Left ventricle myocardium superior (tissue), 1 donor: Measurements from ENCODE around the gene TNFSF12. TPM values are rescaled to one million over a fixed set of nuclear protein-coding genes. Genes with fewer than 3 reads are reported as not detected.

ENCODE experiments used
- total RNA-seq: library from RNA; stranded (reverse); fragmentation: NEBNext Ultra II Directional; extraction: Animal tissue kit (Norgen Biotek cat#: 25700); gene quantifications from one replicate; pipeline ENCODE4 v1.2.1, GENCODE V29; 2021
- donor health status: DM: no; HTN: yes; CAD: no; lungs with severe emphysema.

TNFSF12 gene
- total RNA-seq, 1 donor from 2014 or later: 36.9 TPM

Other genes with a start within 250 kb of the TNFSF12 start
- 311 TPM for gene EIF5A, start 241.4 kb upstream of the TNFSF12 start, total RNA-seq
- 75.0 TPM for gene GPS2, start 233.7 kb upstream of the TNFSF12 start, total RNA-seq
- gene NEURL4, start 219.7 kb upstream of the TNFSF12 start, total RNA-seq: 34.7 TPM
- 17.3 TPM for gene ACAP1, start 212.5 kb upstream of the TNFSF12 start, total RNA-seq
- 3.6 TPM for gene KCTD11, start 196.9 kb upstream of the TNFSF12 start, total RNA-seq
- gene TMEM95, start 193.9 kb upstream of the TNFSF12 start, total RNA-seq: not detected
- gene TNK1, start 168.0 kb upstream of the TNFSF12 start, total RNA-seq: 2.2 TPM
- 16.1 TPM for gene PLSCR3, start 154.5 kb upstream of the TNFSF12 start, total RNA-seq
- 53.5 TPM for gene TMEM256, start 145.0 kb upstream of the TNFSF12 start, total RNA-seq
- 6.5 TPM for gene NLGN2, start 141.2 kb upstream of the TNFSF12 start, total RNA-seq
- not detected for gene SPEM1, start 128.7 kb upstream of the TNFSF12 start, total RNA-seq
- gene SPEM2, start 123.4 kb upstream of the TNFSF12 start, total RNA-seq: not detected
- not detected for gene SPEM3, start 120.2 kb upstream of the TNFSF12 start, total RNA-seq
- 2.1 TPM for gene TMEM102, start 113.6 kb upstream of the TNFSF12 start, total RNA-seq
- 13.8 TPM for gene FGF11, start 109.5 kb upstream of the TNFSF12 start, total RNA-seq
- gene CHRNB1, start 104.0 kb upstream of the TNFSF12 start, total RNA-seq: 9.6 TPM
- gene ZBTB4, start 69.4 kb upstream of the TNFSF12 start, total RNA-seq: 70.9 TPM
- not detected for gene SLC35G6, start 67.6 kb upstream of the TNFSF12 start, total RNA-seq
- gene POLR2A, start 64.7 kb upstream of the TNFSF12 start, total RNA-seq: 39.1 TPM
- 8.5 TPM for gene TNFSF13, start 9.7 kb downstream of the TNFSF12 start, total RNA-seq
- gene SENP3, start 12.9 kb downstream of the TNFSF12 start, total RNA-seq: 32.8 TPM
- 26.6 TPM for gene CD68, start 30.6 kb downstream of the TNFSF12 start, total RNA-seq
- 28.0 TPM for gene MPDU1, start 34.8 kb downstream of the TNFSF12 start, total RNA-seq
- gene SOX15, start 41.0 kb downstream of the TNFSF12 start, total RNA-seq: 1.2 TPM
- 103 TPM for gene FXR2, start 65.8 kb downstream of the TNFSF12 start, total RNA-seq
- 74.4 TPM for gene SAT2, start 78.8 kb downstream of the TNFSF12 start, total RNA-seq
- not detected for gene SHBG, start 81.1 kb downstream of the TNFSF12 start, total RNA-seq
- gene ATP1B2, start 101.9 kb downstream of the TNFSF12 start, total RNA-seq: 3.2 TPM
- 13.7 TPM for gene TP53, start 138.4 kb downstream of the TNFSF12 start, total RNA-seq
- 5.3 TPM for gene WRAP53, start 139.4 kb downstream of the TNFSF12 start, total RNA-seq
- gene EFNB3, start 156.1 kb downstream of the TNFSF12 start, total RNA-seq: 0.25 TPM
- 0.05 TPM for gene DNAH2, start 168.7 kb downstream of the TNFSF12 start, total RNA-seq